Trophoblast cell (in vitro differentiated cells and primary cell): ENCODE results near the gene PYROXD2.

Source experiments
- DNase-seq, 2 donors: peaks; one replicate each; pipeline ENCODE4 v3.0.0-alpha.2; 2016
- H2AFZ ChIP-seq: 2 replicates; pipeline ENCODE4 v1.6.1; 2013; ENCODE audit warnings: low read length, moderate library complexity, mild to moderate bottlenecking; ENCODE audit not compliant: insufficient read depth, poor library complexity
- H2AK5ac ChIP-seq: 2 replicates; pipeline ENCODE4 v1.6.1; 2013; ENCODE audit warnings: mild to moderate bottlenecking, low read length
- H2BK120ac ChIP-seq: 2 replicates; pipeline ENCODE4 v1.6.1; 2013; ENCODE audit warnings: low read length, mild to moderate bottlenecking, moderate library complexity; ENCODE audit not compliant: insufficient read depth, poor library complexity
- H2BK12ac ChIP-seq: 2 replicates; pipeline ENCODE4 v1.6.1; 2013; ENCODE audit warnings: mild to moderate bottlenecking, low read length, moderate library complexity
- H2BK5ac ChIP-seq: 2 replicates; pipeline ENCODE4 v1.6.1; 2013; ENCODE audit warnings: low read length, low read depth, moderate library complexity, mild to moderate bottlenecking; ENCODE audit not compliant: poor library complexity
- H3K14ac ChIP-seq: 2 replicates; pipeline ENCODE4 v1.6.1; 2013; ENCODE audit warnings: mild to moderate bottlenecking, low read length
- H3K18ac ChIP-seq: 2 replicates; pipeline ENCODE4 v1.6.1; 2013; ENCODE audit warnings: mild to moderate bottlenecking, low read length
- H3K23ac ChIP-seq: 2 replicates; pipeline ENCODE4 v1.6.1; 2013; ENCODE audit warnings: low read length
- H3K27ac ChIP-seq: 2 replicates; pipeline ENCODE4 v1.5.1; 2013; ENCODE audit warnings: low read depth, mild to moderate bottlenecking, inconsistent platforms, low read length, moderate library complexity
- H3K27me3 ChIP-seq: 2 replicates; pipeline ENCODE4 v1.6.1; 2013; ENCODE audit warnings: inconsistent platforms, mild to moderate bottlenecking, low read length, moderate library complexity; ENCODE audit not compliant: insufficient read depth
- H3K36me3 ChIP-seq, 2 experiments: 1 replicate in 1 of 2; 2 replicates in 1 of 2; pipeline ENCODE4 v1.6.1; 2013; ENCODE audit warnings: low read length in 2 of 2, mild to moderate bottlenecking in 2 of 2, moderate library complexity in 1 of 2; ENCODE audit not compliant: insufficient read depth in 2 of 2, control insufficient read depth in 1 of 2
- H3K4ac ChIP-seq: 2 replicates; pipeline ENCODE4 v1.6.1; 2013; ENCODE audit warnings: low read depth, mild to moderate bottlenecking, low read length, moderate library complexity
- H3K4me1 ChIP-seq, 2 experiments: 1 replicate in 1 of 2; 2 replicates in 1 of 2; pipeline ENCODE4 v1.6.1; 2013; ENCODE audit warnings: low read length in 2 of 2, mild to moderate bottlenecking in 2 of 2, moderate library complexity in 1 of 2; ENCODE audit not compliant: insufficient read depth in 2 of 2, control insufficient read depth in 1 of 2
- H3K4me2 ChIP-seq: 2 replicates; pipeline ENCODE4 v1.6.1; 2013; ENCODE audit warnings: inconsistent platforms, mild to moderate bottlenecking, low read length, moderate library complexity
- H3K4me3 ChIP-seq: 2 replicates; pipeline ENCODE4 v1.5.1; 2013; ENCODE audit warnings: mild to moderate bottlenecking, low read depth, low read length, inconsistent platforms
- H3K79me1 ChIP-seq: one replicate; pipeline ENCODE4 v1.6.1; 2013; ENCODE audit warnings: low read length
- H3K79me2 ChIP-seq: 2 replicates; pipeline ENCODE4 v1.6.1; 2013; ENCODE audit warnings: low read length, mild to moderate bottlenecking; ENCODE audit not compliant: control insufficient read depth, insufficient read depth, poor library complexity
- H3K9ac ChIP-seq: 2 replicates; pipeline ENCODE4 v1.6.1; 2013; ENCODE audit warnings: mild to moderate bottlenecking, low read length
- H3K9me3 ChIP-seq: 2 replicates; pipeline ENCODE4 v1.6.1; 2013; ENCODE audit warnings: low read depth, mild to moderate bottlenecking, control low read depth, inconsistent platforms, low read length; ENCODE audit not compliant: insufficient read depth
- H4K12ac ChIP-seq: 2 replicates; pipeline ENCODE4 v1.6.1; 2013; ENCODE audit warnings: low read depth, mild to moderate bottlenecking, low read length, moderate library complexity
- H4K8ac ChIP-seq: 2 replicates; pipeline ENCODE4 v1.6.1; 2013; ENCODE audit warnings: low read depth, mild to moderate bottlenecking, low read length, moderate library complexity
- H4K91ac ChIP-seq: one replicate; pipeline ENCODE4 v1.6.1; 2013; ENCODE audit warnings: low read depth, mild to moderate bottlenecking, low read length, moderate library complexity
- WGBS: extraction: QIAGEN DNeasy Blood & Tissue Kit; methylation state at CpG from one replicate; pipeline ENCODE4 v1.1.7; 2013; ENCODE audit warnings: missing lambda C conversion rate; ENCODE audit not compliant: insufficient read length, insufficient coverage; ENCODE audit errors: extremely low coverage; 5-methylcytosine and 5-hydroxymethylcytosine counted together

The PYROXD2 gene

GRCh38 chr10:98446661-98447221 lies 31.8 kb upstream of the PYROXD2 start, which contains the start of gene HPS1:
HPS1 (minus strand) TSS chr10:98446935; CDS start chr10:98443240, 3,695 bp downstream.
- Histone ChIP-seq H3K4ac (peak within 1 kb of the TSS; percentile 89), H3K27ac (no peak within 1 kb of the TSS), H3K79me1 (peaks cover 11% of the 10 kb centered on the region), H2BK5ac (peak within 1 kb of the TSS; percentile 68), H3K14ac (peak within 1 kb of the TSS; percentile 63), H3K27me3 (no peaks in the 10 kb centered on the region), H3K4me3 (peak within 1 kb of the TSS; percentile 81), H4K12ac (peak within 1 kb of the TSS; percentile 90), H3K4me1 (peaks cover 3 to 5% of the 10 kb centered on the region in 2 experiments), H2BK120ac (peak within 1 kb of the TSS; percentile 81), H3K9me3 (no peaks in the 10 kb centered on the region), H3K36me3 (peaks cover 22 to 24% of the 10 kb centered on the region in 2 experiments), H3K9ac (peak within 1 kb of the TSS; percentile 68), H2AK5ac (no peak within 1 kb of the TSS), H4K91ac (peak within 1 kb of the TSS; percentile 81), H3K4me2 (peak within 1 kb of the TSS; percentile 76), H3K23ac (no peak within 1 kb of the TSS), H4K8ac (peak within 1 kb of the TSS; percentile 80), H2AFZ (peak within 1 kb of the TSS; percentile 99), H2BK12ac (peak within 1 kb of the TSS; percentile 45), H3K18ac (peak within 1 kb of the TSS; percentile 90), H3K79me2 (peaks cover 9% of the 10 kb centered on the region)
- DNase-seq: peak; percentile 49 to 65
- no CpG with 5 or more reads among the region's 47 CpGs for WGBS

- no peak overlapping the region for H3K27ac ChIP-seq
- H3K79me1 ChIP-seq: peaks cover 11% of the 10 kb centered on the region
- peak overlapping the region; percentile 68 for H3K9ac ChIP-seq
- peak overlapping the region; percentile 60 for H2BK120ac ChIP-seq
- no peak overlapping the region for H2AK5ac ChIP-seq
- H4K8ac ChIP-seq: peak overlapping the region; percentile 80
- H3K4me3 ChIP-seq: peak overlapping the region; percentile 81
- peaks cover 9% of the 10 kb centered on the region for H3K79me2 ChIP-seq
- no CpG with 5 or more reads among the region's 28 CpGs for WGBS
- H3K27me3 ChIP-seq: no peaks in the 10 kb centered on the region
- H3K4me1 ChIP-seq: peaks cover 3 to 5% of the 10 kb centered on the region in 2 experiments
- peak overlapping the region; percentile 79 for H4K91ac ChIP-seq
- H2BK5ac ChIP-seq: peak overlapping the region; percentile 35
- H3K4me2 ChIP-seq: peak overlapping the region; percentile 76
- H3K9me3 ChIP-seq: no peaks in the 10 kb centered on the region
- peak overlapping the region; percentile 26 for H3K4ac ChIP-seq
- H2AFZ ChIP-seq: peak overlapping the region; percentile 47
- H3K18ac ChIP-seq: peak overlapping the region; percentile 52
- H2BK12ac ChIP-seq: no peak overlapping the region
- peaks cover 22 to 24% of the 10 kb centered on the region in 2 experiments for H3K36me3 ChIP-seq
- peak overlapping the region; percentile 63 for H3K14ac ChIP-seq
- DNase-seq: no peak
- H3K23ac ChIP-seq: no peak overlapping the region
- H4K12ac ChIP-seq: peak overlapping the region; percentile 13
These were observed 31.2 kb upstream of the PYROXD2 start for GRCh38 chr10:98446151-98446660.

- H2BK120ac ChIP-seq: no peak overlapping the region
- H2AK5ac ChIP-seq: no peak overlapping the region
- no peak overlapping the region for H3K4ac ChIP-seq
- no peak overlapping the region for H4K91ac ChIP-seq
- peaks cover 9% of the 10 kb centered on the region for H3K79me2 ChIP-seq
- WGBS: no CpG with 5 or more reads among the region's 10 CpGs
- no peak overlapping the region for H3K18ac ChIP-seq
- no peak for DNase-seq
- no peak overlapping the region for H3K14ac ChIP-seq
- H2AFZ ChIP-seq: no peak overlapping the region
- H3K9me3 ChIP-seq: no peaks in the 10 kb centered on the region
- peaks cover 11% of the 10 kb centered on the region for H3K79me1 ChIP-seq
- no peak overlapping the region for H3K4me3 ChIP-seq
- H3K36me3 ChIP-seq: peaks cover 22 to 24% of the 10 kb centered on the region in 2 experiments
- no peak overlapping the region for H2BK12ac ChIP-seq
- H3K4me1 ChIP-seq: peaks cover 3 to 5% of the 10 kb centered on the region in 2 experiments
- no peaks in the 10 kb centered on the region for H3K27me3 ChIP-seq
- H3K23ac ChIP-seq: no peak overlapping the region
- no peak overlapping the region for H4K8ac ChIP-seq
- H2BK5ac ChIP-seq: no peak overlapping the region
- H4K12ac ChIP-seq: no peak overlapping the region
- peak overlapping the region; percentile 76 for H3K4me2 ChIP-seq
- no peak overlapping the region for H3K27ac ChIP-seq
- H3K9ac ChIP-seq: no peak overlapping the region
These were observed 30.3 kb upstream of the PYROXD2 start for GRCh38 chr10:98445200-98445812.

GRCh38 chr10:98444314-98445006 lies 29.5 kb upstream of the PYROXD2 start:
- H3K9me3 ChIP-seq: no peaks in the 10 kb centered on the region
- no peak overlapping the region for H3K4me3 ChIP-seq
- H3K79me2 ChIP-seq: peaks cover 9% of the 10 kb centered on the region
- no peak overlapping the region for H3K18ac ChIP-seq
- H4K12ac ChIP-seq: no peak overlapping the region
- no peak overlapping the region for H4K8ac ChIP-seq
- H2AK5ac ChIP-seq: no peak overlapping the region
- peaks cover 3 to 5% of the 10 kb centered on the region in 2 experiments for H3K4me1 ChIP-seq
- no peaks in the 10 kb centered on the region for H3K27me3 ChIP-seq
- H3K9ac ChIP-seq: no peak overlapping the region
- H3K4me2 ChIP-seq: no peak overlapping the region
- no peak overlapping the region for H4K91ac ChIP-seq
- no peak overlapping the region for H3K27ac ChIP-seq
- H3K79me1 ChIP-seq: peaks cover 11% of the 10 kb centered on the region
- no peak overlapping the region for H3K4ac ChIP-seq
- peaks cover 22 to 24% of the 10 kb centered on the region in 2 experiments for H3K36me3 ChIP-seq
- peak; percentile 83 to 90 for DNase-seq
- H2BK12ac ChIP-seq: no peak overlapping the region
- H3K14ac ChIP-seq: no peak overlapping the region
- no peak overlapping the region for H2BK5ac ChIP-seq
- no CpG with 5 or more reads among the region's 9 CpGs for WGBS
- no peak overlapping the region for H3K23ac ChIP-seq
- no peak overlapping the region for H2AFZ ChIP-seq
- H2BK120ac ChIP-seq: no peak overlapping the region
